Measurements from ENCODE around the gene SMC1A. TPM values are rescaled to one million over a fixed set of nuclear protein-coding genes. Genes with fewer than 3 reads are reported as not detected.

SMC1A gene
- total RNA-seq, 4 donors from 2014 or later, result 23.0 to 48.9 (median 30.4) TPM

DNA sequence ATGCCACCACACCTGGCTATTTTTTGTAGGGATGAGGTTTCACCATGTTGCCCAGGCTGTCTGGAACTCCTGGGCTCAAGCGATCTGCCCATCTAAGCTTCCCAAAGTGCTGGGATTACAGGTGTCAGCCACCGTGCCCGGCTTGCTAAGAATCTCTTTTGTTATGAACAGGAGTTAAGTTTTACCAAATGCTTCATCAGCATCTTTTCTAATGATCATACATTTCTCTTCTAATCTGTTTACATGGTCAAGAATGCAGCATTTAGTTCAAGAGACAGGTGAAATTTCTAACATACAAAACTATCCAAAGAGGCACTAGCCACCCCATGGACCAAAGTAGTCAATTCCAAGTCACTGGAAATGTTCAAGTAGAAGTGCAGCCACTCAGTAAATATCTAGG, 88.6 kb downstream of the SMC1A start:
- intact Hi-C loops (cut with DNase I; ENCODE audit: low total_unique reads), result no loop called here
- no peak overlapping the region for H3K4me3 ChIP-seq (ENCODE audit: low read depth, poor library complexity, severe bottlenecking)
- TF ChIP-seq CTCF (IDR thresholded peaks at IDR 0.05) (no peak), POLR2A (IDR thresholded peaks at IDR 0.05) (no peak)
- no peak for DNase-seq (ENCODE audit: low spot score in 2 of 2)
- WGBS, 2 donors, result 76 to 82% methylated on average over 3 of the region's 3 CpGs

DNA sequence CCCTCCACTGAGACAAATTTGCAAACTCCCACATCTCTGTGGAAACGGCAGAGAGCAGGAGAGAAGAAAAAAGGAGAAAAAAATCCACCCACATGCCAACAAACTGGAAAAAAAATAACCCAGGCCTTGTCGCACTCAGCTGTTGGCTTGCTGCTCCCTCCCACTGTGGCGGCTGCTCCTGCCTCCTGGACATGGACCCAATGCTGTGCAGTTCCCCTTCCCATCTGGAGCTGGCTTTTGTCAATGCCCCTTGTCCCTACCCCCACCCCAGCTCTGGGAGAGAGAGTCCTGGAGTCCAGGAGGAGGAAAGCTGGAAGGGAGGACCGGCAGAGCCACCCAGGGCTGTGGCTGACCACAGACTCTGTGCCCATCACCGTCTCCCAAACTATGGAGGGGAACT, 90.2 kb downstream of the SMC1A start:
- DNase-seq (ENCODE audit: low spot score in 2 of 2), result no peak
- intact Hi-C loops (cut with DNase I; ENCODE audit: low total_unique reads), result no loop called here
- WGBS, 2 donors, result 39 to 42% methylated on average over 5 of the region's 5 CpGs
- no peak for TF ChIP-seq POLR2A (IDR thresholded peaks at IDR 0.05)
- no peak overlapping the region for H3K4me3 ChIP-seq (ENCODE audit: low read depth, poor library complexity, severe bottlenecking)

DNA sequence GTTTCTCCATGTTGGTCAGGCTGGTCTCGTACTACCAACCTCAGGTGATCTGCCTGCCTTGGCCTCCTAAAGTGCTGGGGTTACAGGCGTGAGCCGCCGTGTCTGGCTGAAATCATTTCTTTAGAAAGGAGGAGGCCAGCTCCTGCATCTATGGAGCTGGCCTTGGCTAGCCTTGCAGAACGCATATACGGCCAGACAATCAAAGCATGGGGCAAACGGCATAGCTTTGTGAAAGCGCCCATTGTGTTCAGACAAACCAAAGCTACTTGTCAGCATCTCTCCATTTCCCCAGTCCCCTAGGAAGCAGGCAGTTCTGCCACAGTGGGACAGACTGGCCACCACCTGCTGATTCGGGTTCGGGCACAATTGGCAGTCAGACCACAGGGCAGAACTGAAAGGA, 92.1 kb downstream of the SMC1A start:
- no peak overlapping the region for H3K4me3 ChIP-seq (ENCODE audit: low read depth, poor library complexity, severe bottlenecking)
- TF ChIP-seq POLR2A (IDR thresholded peaks at IDR 0.05) (no peak), CTCF (IDR thresholded peaks at IDR 0.05) (no peak)
- no peak for DNase-seq (ENCODE audit: low spot score in 2 of 2)
- 85 to 94% methylated on average over 8 to 10 of the region's 10 CpGs for WGBS, 2 donors
- intact Hi-C loops (cut with DNase I; ENCODE audit: low total_unique reads), result no loop called here

DNA sequence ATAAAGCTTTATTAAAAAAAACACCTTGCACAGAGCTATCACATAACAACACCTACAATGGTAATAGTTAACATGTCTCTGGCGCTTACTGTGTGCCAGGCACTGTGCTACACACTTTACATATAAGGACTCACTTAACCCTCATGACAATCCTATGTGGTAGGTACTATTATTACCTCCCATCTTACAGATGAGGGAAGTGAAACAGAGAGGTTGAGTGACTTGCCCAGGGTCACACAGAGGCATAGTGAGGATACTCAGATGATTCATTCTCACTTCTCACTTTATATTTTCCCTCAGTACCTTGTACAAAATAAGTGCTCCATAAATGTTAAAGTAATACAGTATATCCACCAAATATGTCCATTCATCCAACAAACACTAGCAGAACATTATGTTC, 97.7 kb downstream of the SMC1A start:
- 97 to 100% methylated on average over 1 of the region's 1 CpG for WGBS, 2 donors
- no peak for TF ChIP-seq POLR2A (IDR thresholded peaks at IDR 0.05)
- TF ChIP-seq CTCF (IDR thresholded peaks at IDR 0.05), result no peak
- DNase-seq (ENCODE audit: low spot score in 2 of 2), result no peak
- intact Hi-C loops (cut with DNase I; ENCODE audit: low total_unique reads), result no loop called here
- no peak overlapping the region for H3K4me3 ChIP-seq (ENCODE audit: low read depth, poor library complexity, severe bottlenecking)

Small RNA genes within 50 kb of the gene (microRNA-seq; reads per million reads assigned to microRNA genes)
- gene MIR6857 (ENCODE audit: borderline number of aligned reads in 1 of 2, borderline replicate concordance in 2 of 2), result 0 reads per million in 2 donors

Other genes starting within 250 kb of the SMC1A start
- 100 to 1,000 TPM in 3 of 4 donors, 10 to 100 TPM in 1; 81.8 to 210 (median 145) TPM for gene KDM5C, start 197.4 kb downstream of the SMC1A start, total RNA-seq
- gene IQSEC2, start 141.1 kb downstream of the SMC1A start, total RNA-seq, result 10 to 100 TPM; 16.3 to 24.2 (median 17.5) TPM
- gene RIBC1, start 219 bp upstream of the SMC1A start, total RNA-seq, result 1 to 10 TPM in 1 of 4 donors, under 1 TPM in 3; 0.65 to 1.1 (median 0.94) TPM
- 100 to 1,000 TPM in 1 of 4 donors, 10 to 100 TPM in 3; 61.2 to 109 (median 83.3) TPM for gene HSD17B10, start 11.7 kb upstream of the SMC1A start, total RNA-seq

Data from lower leg skin (tissue), 4 donors.